Effector memory CD4-positive, alpha-beta T cell (primary cell): ENCODE measurements around the gene AP2A2.
A peak's percentile ranks its signal among the peaks of the same experiment; 100 is the strongest.

ENCODE experiments used
- DNase-seq, 3 donors: peaks; one replicate each; pipeline ENCODE4 v3.0.0-alpha.2; 2020
- H3K27ac ChIP-seq: 2 replicates; pipeline ENCODE4 v1.7.0; 2013; ENCODE audit warnings: mild to moderate bottlenecking, low read length, moderate library complexity; ENCODE audit not compliant: insufficient read depth, poor library complexity, severe bottlenecking
- H3K27me3 ChIP-seq: replicated peaks from 2 replicates; pipeline ENCODE4 v1.7.0; 2013; ENCODE audit warnings: mild to moderate bottlenecking, low read length; ENCODE audit not compliant: insufficient read depth, control insufficient read depth, poor library complexity, severe bottlenecking
- H3K36me3 ChIP-seq: 2 replicates; pipeline ENCODE4 v1.7.0; 2013; ENCODE audit warnings: mild to moderate bottlenecking, low read length, moderate library complexity; ENCODE audit not compliant: control insufficient read depth, insufficient read depth
- H3K4me1 ChIP-seq: 2 replicates; pipeline ENCODE4 v1.7.0; 2013; ENCODE audit warnings: low read length, mild to moderate bottlenecking; ENCODE audit not compliant: control insufficient read depth, insufficient read depth, poor library complexity, severe bottlenecking
- H3K4me3 ChIP-seq: 2 replicates; pipeline ENCODE4 v1.7.0; 2013; ENCODE audit warnings: low read length, low read depth, mild to moderate bottlenecking; ENCODE audit not compliant: insufficient read depth, poor library complexity, severe bottlenecking
- H3K9me3 ChIP-seq: 2 replicates; pipeline ENCODE4 v1.7.0; 2013; ENCODE audit warnings: mild to moderate bottlenecking, low read length, moderate library complexity; ENCODE audit not compliant: control insufficient read depth

Gene AP2A2

GRCh38 chr11:910044-910588, 15.6 kb upstream of the AP2A2 start:
- Histone ChIP-seq H3K36me3 (no peaks in the 10 kb centered on the region), H3K27ac (peak overlapping the region; percentile 44), H3K9me3 (no peaks in the 10 kb centered on the region), H3K4me3 (peak overlapping the region; percentile 95), H3K27me3 (no peaks in the 10 kb centered on the region), H3K4me1 (peaks cover 18% of the 10 kb centered on the region)
- no peak for DNase-seq

GRCh38 chr11:910589-911030, 15.1 kb upstream of the AP2A2 start, which contains the start of gene CHID1:
TSS of gene CHID1 (minus strand) at chr11:910810. CDS start at chr11:904816, 5,994 bp downstream.
- H3K4me1 ChIP-seq, result peaks cover 18% of the 10 kb centered on the region
- H3K36me3 ChIP-seq, result no peaks in the 10 kb centered on the region
- H3K27me3 ChIP-seq, result no peaks in the 10 kb centered on the region
- peak; percentile 62 to 75 (median 71) for DNase-seq
- peak within 1 kb of the TSS; percentile 95 for H3K4me3 ChIP-seq
- H3K9me3 ChIP-seq, result no peaks in the 10 kb centered on the region
- peak within 1 kb of the TSS; percentile 63 for H3K27ac ChIP-seq

- peaks cover 18% of the 10 kb centered on the region for H3K4me1 ChIP-seq
- H3K4me3 ChIP-seq, result peak overlapping the region; percentile 95
- no peak for DNase-seq
- peak overlapping the region; percentile 63 for H3K27ac ChIP-seq
- H3K27me3 ChIP-seq, result no peaks in the 10 kb centered on the region
- H3K9me3 ChIP-seq, result no peaks in the 10 kb centered on the region
- no peaks in the 10 kb centered on the region for H3K36me3 ChIP-seq
Observed at GRCh38 chr11:911031-911889, 14.4 kb upstream of the AP2A2 start.

- peaks cover 18% of the 10 kb centered on the region for H3K4me1 ChIP-seq
- H3K27me3 ChIP-seq, result no peaks in the 10 kb centered on the region
- no peak overlapping the region for H3K27ac ChIP-seq
- H3K4me3 ChIP-seq, result peak overlapping the region; percentile 95
- H3K36me3 ChIP-seq, result no peaks in the 10 kb centered on the region
- DNase-seq, result no peak
- H3K9me3 ChIP-seq, result no peaks in the 10 kb centered on the region
Observed at GRCh38 chr11:911890-912219, 13.8 kb upstream of the AP2A2 start.

GRCh38 chr11:912266-912665, 13.4 kb upstream of the AP2A2 start:
- Histone ChIP-seq H3K36me3 (no peaks in the 10 kb centered on the region), H3K4me3 (no peak overlapping the region), H3K27ac (no peak overlapping the region), H3K9me3 (no peaks in the 10 kb centered on the region), H3K27me3 (no peaks in the 10 kb centered on the region), H3K4me1 (peaks cover 18% of the 10 kb centered on the region)
- no peak for DNase-seq

- Histone ChIP-seq H3K4me3 (no peak overlapping the region), H3K36me3 (no peaks in the 10 kb centered on the region), H3K27me3 (no peaks in the 10 kb centered on the region), H3K4me1 (peaks cover 18% of the 10 kb centered on the region), H3K9me3 (no peaks in the 10 kb centered on the region), H3K27ac (no peak overlapping the region)
- no peak for DNase-seq
Observed at GRCh38 chr11:913043-913442, 12.6 kb upstream of the AP2A2 start.

GRCh38 chr11:914204-914603, 11.5 kb upstream of the AP2A2 start:
- Histone ChIP-seq H3K4me3 (no peak overlapping the region), H3K9me3 (no peaks in the 10 kb centered on the region), H3K27me3 (no peaks in the 10 kb centered on the region), H3K36me3 (no peaks in the 10 kb centered on the region), H3K4me1 (peaks cover 17% of the 10 kb centered on the region), H3K27ac (no peak overlapping the region)
- DNase-seq, result no peak

GRCh38 chr11:914747-915501, 10.7 kb upstream of the AP2A2 start:
- Histone ChIP-seq H3K4me3 (no peak overlapping the region), H3K27me3 (no peaks in the 10 kb centered on the region), H3K9me3 (no peaks in the 10 kb centered on the region), H3K36me3 (no peaks in the 10 kb centered on the region), H3K27ac (no peak overlapping the region), H3K4me1 (peaks cover 11% of the 10 kb centered on the region)
- DNase-seq, result no peak

- no peaks in the 10 kb centered on the region for H3K4me1 ChIP-seq
- H3K27ac ChIP-seq, result no peak overlapping the region
- H3K9me3 ChIP-seq, result no peaks in the 10 kb centered on the region
- H3K4me3 ChIP-seq, result no peak overlapping the region
- H3K27me3 ChIP-seq, result no peaks in the 10 kb centered on the region
- no peak for DNase-seq
- H3K36me3 ChIP-seq, result no peaks in the 10 kb centered on the region
Observed at GRCh38 chr11:917426-917825, 8.2 kb upstream of the AP2A2 start.
